ENCODE results near the gene BRS3.

GRCh38 chrX:136523770-136524169, 36.0 kb downstream of the BRS3 start:
- TF ChIP-seq POLR2A (IDR thresholded peaks at IDR 0.05; ENCODE audit: low read depth, low read length) (no peak), CTCF (IDR thresholded peaks at IDR 0.05 in 2 of 3, conservative IDR thresholded peaks at IDR 0.05 in 1 of 3; ENCODE audit: control insufficient read depth in 2 of 3, extremely low read depth in 1 of 3, insufficient read depth in 1 of 3, low read depth in 3 of 3, low read length in 3 of 3) (no peak), SPI1 (IDR thresholded peaks at IDR 0.05; ENCODE audit: borderline replicate concordance, insufficient read depth, low read depth, low read length) (no peak), ZSCAN29 (IDR thresholded peaks at IDR 0.05) (no peak), POLR2AphosphoS5 (IDR thresholded peaks at IDR 0.05; ENCODE audit: low read length) (no peak), ZBTB33 (IDR thresholded peaks at IDR 0.05) (no peak), POLR2AphosphoS2 (IDR thresholded peaks at IDR 0.05; ENCODE audit: low read depth, low read length) (no peak), SREBF2 (IDR thresholded peaks at IDR 0.05; ENCODE audit: low read length) (no peak), NRF1 (conservative IDR thresholded peaks at IDR 0.05; ENCODE audit: low read depth, low read length) (no peak), EGR1 (IDR thresholded peaks at IDR 0.05; ENCODE audit: borderline replicate concordance in 1 of 2, low read depth in 2 of 2, low read length in 2 of 2) (no peak), CEBPZ (IDR thresholded peaks at IDR 0.05; ENCODE audit: low read depth, low read length) (no peak)

Measured in GM12878 (cell line).